Common myeloid progenitor, CD34-positive (primary cell): ENCODE measurements around the gene XIRP1.

ENCODE experiments used
- CTCF ChIA-PET: fragments of 350-600 bp; sonication (Branson Sonifier 250); formaldehyde crosslinking; loops from one replicate; lab custom pipeline; 2021; ENCODE audit warnings: antibody characterized with exemption; lab: Charles Lee
- POLR2A ChIA-PET: fragments of 350-600 bp; sonication (Branson Sonifier 250); formaldehyde crosslinking; loops from one replicate; lab custom pipeline; 2021; ENCODE audit warnings: antibody characterized with exemption; lab: Charles Lee
- DNase-seq, 3 donors: peaks; one replicate each; pipeline versions ENCODE4 v3.0.0 to v3.0.0-alpha.2; 2013
- H3K27ac ChIP-seq, 2 experiments: 1 replicate in 1 of 2; 2 replicates in 1 of 2; pipeline ENCODE4 v1.7.0; 2013; ENCODE audit warnings: inconsistent platforms in 2 of 2, low read length in 2 of 2, mild to moderate bottlenecking in 2 of 2, low read depth in 1 of 2, moderate library complexity in 1 of 2; ENCODE audit not compliant: severe bottlenecking in 2 of 2, insufficient read depth in 1 of 2, poor library complexity in 1 of 2
- H3K27me3 ChIP-seq, 5 experiments: replicated peaks in 2 of 5; 1 replicate in 3 of 5; 2 replicates in 2 of 5; pipeline versions ENCODE4 v1.6.1 to v1.7.0; 2013; ENCODE audit warnings: low read length in 4 of 5, mild to moderate bottlenecking in 2 of 5, moderate library complexity in 2 of 5, inconsistent platforms in 1 of 5; ENCODE audit not compliant: insufficient read depth in 5 of 5, control insufficient read depth in 4 of 5
- H3K36me3 ChIP-seq, 4 experiments: 1 replicate in 2 of 4; 2 replicates in 2 of 4; pipeline versions ENCODE4 v1.6.1 to v1.7.0; 2013; ENCODE audit warnings: low read length in 3 of 4, control low read depth in 1 of 4, mild to moderate bottlenecking in 1 of 4; ENCODE audit not compliant: control insufficient read depth in 4 of 4, insufficient read depth in 4 of 4
- H3K4me1 ChIP-seq, 4 experiments: 1 replicate in 3 of 4; 2 replicates in 1 of 4; pipeline versions ENCODE4 v1.6.1 to v1.7.1; 2013; ENCODE audit warnings: low read length in 3 of 4, mild to moderate bottlenecking in 3 of 4, control low read depth in 1 of 4, inconsistent platforms in 1 of 4, moderate library complexity in 1 of 4; ENCODE audit not compliant: control insufficient read depth in 4 of 4, insufficient read depth in 4 of 4; ENCODE audit errors: control extremely low read depth in 1 of 4
- H3K4me3 ChIP-seq, 7 experiments: 1 replicate in 4 of 7; 2 replicates in 3 of 7; pipeline versions ENCODE4 v1.5.1 to v1.7.0; 2013; ENCODE audit warnings: mild to moderate bottlenecking in 7 of 7, low read length in 6 of 7, moderate library complexity in 6 of 7, inconsistent platforms in 2 of 7, low read depth in 2 of 7, control low read depth in 1 of 7; ENCODE audit not compliant: insufficient read depth in 4 of 7, control insufficient read depth in 1 of 7; ENCODE audit errors: extremely low read depth in 1 of 7
- H3K9me3 ChIP-seq, 5 experiments: 1 replicate in 4 of 5; 2 replicates in 1 of 5; pipeline versions ENCODE4 v1.6.1 to v1.7.1; 2013; ENCODE audit warnings: low read length in 4 of 5, mild to moderate bottlenecking in 2 of 5, inconsistent platforms in 1 of 5, low read depth in 1 of 5, moderate library complexity in 1 of 5; ENCODE audit not compliant: control insufficient read depth in 4 of 5, insufficient read depth in 2 of 5; ENCODE audit errors: control extremely low read depth in 1 of 5
- WGBS: methylation state at CpG from one replicate; pipeline ENCODE4 v1.1.5; 2013; ENCODE audit not compliant: insufficient coverage; 5-methylcytosine and 5-hydroxymethylcytosine counted together

Gene XIRP1

GRCh38 chr3:39187372-39188155 lies 4.8 kb downstream of the XIRP1 start:
- CTCF ChIA-PET: interaction anchor here (1.0 to 17.2 kb wide), 12 partner anchors 9 to 191 kb away, joined by 3 to 618 read pairs (median 8); partner anchors contain the start of gene CX3CR1
- no peak for DNase-seq
- Histone ChIP-seq H3K9me3 (no peaks in the 10 kb centered on the region), H3K36me3 (no peaks in the 10 kb centered on the region), H3K27ac (no peak overlapping the region), H3K4me3 (no peak overlapping the region), H3K4me1 (peaks cover 0 to 4% (median under 1%) of the 10 kb centered on the region in 4 experiments), H3K27me3 (no peaks in the 10 kb centered on the region)
- POLR2A ChIA-PET: interaction anchor here (1.0 kb wide), 1 partner anchor 101 kb away, joined by 6 read pairs; no protein-coding TSS in a partner anchor
- WGBS: 97% methylated on average over 22 of the region's 23 CpGs

- no peak for DNase-seq
- Histone ChIP-seq H3K36me3 (no peaks in the 10 kb centered on the region), H3K4me3 (no peak overlapping the region), H3K9me3 (no peaks in the 10 kb centered on the region), H3K27ac (no peak overlapping the region), H3K27me3 (no peaks in the 10 kb centered on the region), H3K4me1 (peaks cover 0 to 4% (median under 1%) of the 10 kb centered on the region in 4 experiments)
- ChIA-PET POLR2A (no interaction called here), CTCF (interaction anchor here (1.0 to 17.2 kb wide), 7 partner anchors 8 to 101 kb away, joined by 3 to 618 read pairs (median 9); partner anchors contain the start of gene CX3CR1)
- 95% methylated on average over 11 of the region's 11 CpGs for WGBS
Observed at GRCh38 chr3:39186692-39187151, 5.7 kb downstream of the XIRP1 start.

GRCh38 chr3:39185959-39186691 lies 6.3 kb downstream of the XIRP1 start:
- no peak for DNase-seq
- no peak overlapping the region for H3K27ac ChIP-seq
- no peaks in the 10 kb centered on the region for H3K9me3 ChIP-seq
- ChIA-PET POLR2A (no interaction called here), CTCF (interaction anchor here (0.6 to 17.2 kb wide), 9 partner anchors 8 to 101 kb away, joined by 3 to 618 read pairs (median 7); partner anchors contain the start of gene CX3CR1)
- WGBS: 91% methylated on average over 11 of the region's 14 CpGs
- peaks cover 0 to 7% (median 3%) of the 10 kb centered on the region in 4 experiments for H3K4me1 ChIP-seq
- no peaks in the 10 kb centered on the region for H3K27me3 ChIP-seq
- H3K4me3 ChIP-seq: no peak overlapping the region
- no peaks in the 10 kb centered on the region for H3K36me3 ChIP-seq

GRCh38 chr3:39185326-39185958 lies 7.0 kb downstream of the XIRP1 start:
- ChIA-PET POLR2A (no interaction called here), CTCF (interaction anchor here (0.6 to 17.2 kb wide), 7 partner anchors 10 to 102 kb away, joined by 3 to 618 read pairs (median 9); partner anchors contain the start of gene CX3CR1)
- Histone ChIP-seq H3K9me3 (no peaks in the 10 kb centered on the region), H3K4me1 (peaks cover under 1 to 9% (median 7%) of the 10 kb centered on the region in 4 experiments), H3K36me3 (no peaks in the 10 kb centered on the region), H3K27me3 (no peaks in the 10 kb centered on the region), H3K4me3 (no peak overlapping the region), H3K27ac (no peak overlapping the region)
- no peak for DNase-seq
- WGBS: 94% methylated on average over 9 of the region's 9 CpGs

GRCh38 chr3:39184968-39185285 lies 7.5 kb downstream of the XIRP1 start:
- 96% methylated on average over 4 of the region's 4 CpGs for WGBS
- H3K27me3 ChIP-seq: no peaks in the 10 kb centered on the region
- CTCF ChIA-PET: interaction anchor here (0.6 to 17.2 kb wide), 7 partner anchors 10 to 136 kb away, joined by 3 to 618 read pairs (median 9); partner anchors contain the start of gene CX3CR1
- no peak overlapping the region for H3K4me3 ChIP-seq
- H3K4me1 ChIP-seq: peaks cover 5 to 14% (median 12%) of the 10 kb centered on the region in 4 experiments
- POLR2A ChIA-PET: no interaction called here
- no peak for DNase-seq
- H3K36me3 ChIP-seq: no peaks in the 10 kb centered on the region
- no peaks in the 10 kb centered on the region for H3K9me3 ChIP-seq
- H3K27ac ChIP-seq: no peak overlapping the region

- no peak for DNase-seq
- Histone ChIP-seq H3K4me3 (no peak overlapping the region), H3K9me3 (no peaks in the 10 kb centered on the region), H3K36me3 (no peaks in the 10 kb centered on the region), H3K4me1 (peaks cover 9 to 19% (median 14%) of the 10 kb centered on the region in 4 experiments), H3K27ac (no peak overlapping the region), H3K27me3 (no peaks in the 10 kb centered on the region)
- ChIA-PET CTCF (interaction anchor here (0.6 to 17.2 kb wide), 6 partner anchors 8 to 137 kb away, joined by 3 to 618 read pairs (median 4); partner anchors contain the start of genes CX3CR1 and XIRP1), POLR2A (no interaction called here)
- 95% methylated on average over 11 of the region's 12 CpGs for WGBS
Observed at GRCh38 chr3:39184081-39184967, 8.1 kb downstream of the XIRP1 start.
